HG03175 (cell line): Measurements from ENCODE around the gene HOXC11.

Source experiments
- ATAC-seq: cut with Tn5 transposase; IDR thresholded peaks from one replicate; pipeline ENCODE4 v1.9.1; 2021; ENCODE audit warnings: mild to moderate bottlenecking, moderate library complexity; ENCODE audit not compliant: unreplicated experiment

HOXC11 gene

DNA sequence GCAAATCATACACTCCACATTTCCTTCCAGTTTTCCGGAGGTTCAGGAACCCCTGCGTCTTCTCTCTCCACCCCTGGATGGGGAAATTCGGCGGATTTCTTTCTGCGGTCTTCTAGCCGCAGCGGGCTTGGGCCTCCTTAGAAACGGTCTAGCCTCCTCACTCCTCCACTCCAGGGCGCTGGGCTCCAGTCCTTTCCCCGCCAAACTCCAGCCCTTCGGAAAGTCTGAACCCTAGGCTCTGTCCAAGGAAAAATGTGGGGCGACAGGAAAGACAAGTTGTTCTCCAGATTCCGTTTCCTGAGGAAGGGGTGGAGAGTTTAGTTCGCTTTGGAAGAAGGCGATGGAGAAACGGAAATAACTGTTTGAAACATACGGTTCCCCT is 10.6 kb downstream of the HOXC11 start:
- no peak for ATAC-seq

DNA sequence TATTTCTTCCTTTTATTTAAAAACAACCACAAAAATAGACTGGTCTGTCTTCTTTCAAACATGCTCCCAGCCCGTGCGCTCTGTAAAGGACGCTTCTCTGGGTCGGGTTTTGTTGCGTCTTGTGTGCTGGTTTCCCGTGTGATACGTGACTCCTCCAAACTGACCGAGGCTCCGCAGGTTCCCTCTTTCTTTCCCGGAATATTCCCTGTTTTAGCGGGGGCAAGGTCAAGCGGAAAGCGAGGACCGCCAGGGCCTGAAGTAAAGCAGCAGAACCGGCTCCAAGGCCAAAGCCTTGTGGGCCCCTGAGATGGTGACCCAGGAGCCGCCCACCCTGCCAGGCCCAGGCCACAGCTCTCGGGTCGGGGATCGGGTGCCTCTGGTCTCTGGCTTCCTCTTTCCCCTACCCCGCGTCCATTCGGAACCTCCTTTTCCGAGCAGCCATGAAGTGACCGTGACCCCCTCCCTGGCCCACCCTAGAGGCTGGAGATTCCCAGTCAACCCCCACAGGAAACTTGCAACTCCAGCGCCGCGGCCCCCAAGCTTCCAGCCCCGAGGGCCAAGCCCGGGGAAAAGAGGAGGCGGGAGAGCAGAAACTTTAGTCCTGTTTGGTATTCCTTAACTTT is 11.1 kb downstream of the HOXC11 start:
- ATAC-seq = no peak

DNA sequence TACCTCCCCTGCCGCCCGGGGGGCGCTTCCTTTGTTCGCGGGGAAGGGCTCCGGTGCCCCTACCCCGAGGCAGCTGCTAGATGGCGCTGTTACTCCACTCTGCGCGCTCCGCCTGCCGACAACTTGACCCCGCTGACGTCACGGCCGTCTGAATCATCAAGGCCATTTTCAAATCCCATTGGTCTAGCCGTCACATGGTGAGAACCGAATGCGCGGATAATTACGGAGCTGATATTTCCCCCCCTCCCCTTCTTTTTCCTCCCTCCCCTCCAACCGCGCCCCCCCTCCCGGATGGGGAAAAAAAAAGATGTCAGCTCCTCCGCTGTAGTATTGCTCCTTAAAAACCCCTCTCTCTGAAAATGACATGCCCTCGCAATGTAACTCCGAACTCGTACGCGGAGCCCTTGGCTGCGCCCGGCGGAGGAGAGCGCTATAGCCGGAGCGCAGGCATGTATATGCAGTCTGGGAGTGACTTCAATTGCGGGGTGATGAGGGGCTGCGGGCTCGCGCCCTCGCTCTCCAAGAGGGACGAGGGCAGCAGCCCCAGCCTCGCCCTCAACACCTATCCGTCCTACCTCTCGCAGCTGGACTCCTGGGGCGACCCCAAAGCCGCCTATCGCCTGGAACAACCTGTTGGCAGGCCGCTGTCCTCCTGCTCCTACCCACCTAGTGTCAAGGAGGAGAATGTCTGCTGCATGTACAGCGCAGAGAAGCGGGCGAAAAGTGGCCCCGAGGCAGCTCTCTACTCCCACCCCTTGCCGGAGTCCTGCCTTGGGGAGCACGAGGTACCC is 12.2 kb downstream of the HOXC11 start, which contains the start of gene HOXC10:
TSS of gene HOXC10 (plus strand) at position 246 of the 791 bp plus-strand sequence. CDS start at position 360, 114 bp downstream.
- ATAC-seq = no peak

- ATAC-seq = no peak
These were observed 12.7 kb downstream of the HOXC11 start for GRCh38 chr12:53985692-53985993.

DNA sequence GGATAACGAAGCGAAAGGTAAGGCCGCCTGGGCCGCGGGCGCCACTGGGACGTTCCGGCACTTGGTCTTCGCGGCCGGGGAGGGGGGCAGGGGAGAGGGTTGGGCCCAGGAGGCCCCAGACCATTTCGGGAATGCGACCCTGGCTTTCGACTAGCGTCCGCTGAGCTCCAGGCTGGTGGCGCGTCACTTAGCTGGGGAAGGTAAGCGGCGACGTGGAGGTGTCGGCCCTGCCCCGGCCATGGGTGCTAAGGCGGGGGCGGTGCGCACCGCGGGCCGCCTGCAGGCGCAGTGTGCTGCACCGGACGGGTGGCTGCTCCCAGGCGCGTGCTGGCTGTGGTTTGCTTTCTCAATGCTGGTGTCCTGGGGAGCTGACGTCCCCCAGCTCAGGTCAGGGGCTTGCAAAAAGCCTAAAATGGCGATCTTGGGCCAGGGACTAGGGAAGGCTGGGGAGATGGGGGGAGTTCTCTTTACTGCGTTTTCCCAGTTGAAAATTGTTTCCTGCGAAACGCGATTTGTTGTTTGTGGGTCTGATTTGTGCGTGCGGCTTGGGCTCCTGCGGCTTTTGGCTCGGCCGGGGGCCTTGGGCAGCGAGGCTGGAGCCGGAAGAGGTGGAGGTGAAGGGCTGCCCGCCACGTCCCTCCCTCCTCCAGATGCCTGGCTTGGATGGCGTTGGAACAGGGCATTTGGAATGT is 13.2 kb downstream of the HOXC11 start:
- no peak for ATAC-seq

- ATAC-seq = no peak
These were observed 14.0 kb downstream of the HOXC11 start for GRCh38 chr12:53986686-53987483.

GRCh38 chr12:53987787-53988230 is 14.9 kb downstream of the HOXC11 start:
- ATAC-seq = no peak

DNA sequence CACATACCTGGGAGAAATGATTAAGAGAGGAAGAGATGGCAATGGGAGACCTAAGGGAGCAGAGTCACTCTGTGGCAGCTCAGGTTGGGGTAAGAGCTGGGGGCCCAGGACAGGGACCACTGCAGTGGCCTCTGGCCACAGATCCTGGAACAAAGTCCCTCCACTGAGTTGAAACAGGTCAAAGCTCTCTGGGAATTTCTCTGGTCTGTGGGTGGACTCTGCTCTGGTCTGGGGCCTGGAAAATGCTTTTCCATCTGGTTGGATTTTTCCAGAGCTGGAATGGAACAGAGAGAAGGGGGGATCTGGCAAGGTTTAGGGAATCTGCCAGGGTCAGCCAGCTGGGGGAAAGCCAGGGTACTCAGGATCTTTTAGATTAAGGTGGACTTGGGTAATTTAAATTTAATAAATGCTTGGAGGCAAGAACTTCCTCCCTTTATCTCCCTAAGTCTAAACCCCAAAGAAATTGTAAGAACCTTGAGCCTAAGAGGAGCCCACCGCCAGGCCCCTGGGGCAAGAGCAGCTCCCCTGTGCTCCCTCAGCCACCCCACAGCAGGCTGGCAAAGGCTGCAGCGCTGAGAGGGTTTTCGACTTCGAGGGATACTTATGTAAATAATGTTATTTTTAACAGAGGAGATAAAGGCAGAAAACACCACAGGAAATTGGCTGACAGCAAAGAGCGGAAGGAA is 15.8 kb downstream of the HOXC11 start:
- no peak for ATAC-seq

GRCh38 chr12:53989227-53990113 is 16.5 kb downstream of the HOXC11 start:
- no peak for ATAC-seq

DNA sequence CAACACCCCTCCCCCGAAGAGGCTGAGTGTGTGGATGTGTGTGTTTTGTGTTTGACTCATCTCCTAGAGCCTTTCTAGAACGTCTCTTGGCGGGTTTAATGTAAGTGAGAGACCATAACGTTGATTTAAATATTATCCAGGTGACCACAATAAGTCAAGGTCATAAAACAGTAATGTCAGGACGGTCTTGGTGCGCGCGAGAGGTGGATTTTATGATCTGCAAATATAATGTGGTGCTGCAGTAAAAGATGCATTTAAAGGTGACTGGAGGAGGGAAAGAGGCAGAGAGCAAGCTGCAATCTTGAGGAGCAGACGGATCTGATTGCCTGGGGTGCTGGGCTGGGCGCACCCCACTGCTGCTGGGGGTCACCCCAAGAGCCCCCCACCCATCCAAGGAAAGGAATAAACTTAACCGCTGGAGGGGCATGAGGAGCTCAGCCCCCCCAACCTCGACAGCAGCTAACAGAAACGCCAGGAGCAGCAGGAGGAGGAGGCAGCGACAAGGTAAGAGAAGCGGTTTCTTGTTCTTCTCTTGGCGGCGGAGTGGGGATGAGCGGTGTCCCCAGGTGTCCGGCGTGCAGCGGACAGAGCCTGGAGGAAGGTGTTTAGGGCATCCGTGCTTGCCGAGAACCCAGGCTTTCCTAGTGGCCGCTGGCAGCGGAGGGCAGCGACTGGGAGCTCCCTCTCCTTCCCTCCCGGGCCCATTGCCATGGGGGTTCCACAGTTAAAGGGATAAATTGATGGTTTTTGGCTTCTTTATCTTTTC is 17.6 kb downstream of the HOXC11 start:
- no peak for ATAC-seq

- no peak for ATAC-seq
These were observed 18.1 kb downstream of the HOXC11 start for GRCh38 chr12:53991077-53991460.

GRCh38 chr12:53992377-53992889 is 19.5 kb downstream of the HOXC11 start:
- ATAC-seq = no peak

DNA sequence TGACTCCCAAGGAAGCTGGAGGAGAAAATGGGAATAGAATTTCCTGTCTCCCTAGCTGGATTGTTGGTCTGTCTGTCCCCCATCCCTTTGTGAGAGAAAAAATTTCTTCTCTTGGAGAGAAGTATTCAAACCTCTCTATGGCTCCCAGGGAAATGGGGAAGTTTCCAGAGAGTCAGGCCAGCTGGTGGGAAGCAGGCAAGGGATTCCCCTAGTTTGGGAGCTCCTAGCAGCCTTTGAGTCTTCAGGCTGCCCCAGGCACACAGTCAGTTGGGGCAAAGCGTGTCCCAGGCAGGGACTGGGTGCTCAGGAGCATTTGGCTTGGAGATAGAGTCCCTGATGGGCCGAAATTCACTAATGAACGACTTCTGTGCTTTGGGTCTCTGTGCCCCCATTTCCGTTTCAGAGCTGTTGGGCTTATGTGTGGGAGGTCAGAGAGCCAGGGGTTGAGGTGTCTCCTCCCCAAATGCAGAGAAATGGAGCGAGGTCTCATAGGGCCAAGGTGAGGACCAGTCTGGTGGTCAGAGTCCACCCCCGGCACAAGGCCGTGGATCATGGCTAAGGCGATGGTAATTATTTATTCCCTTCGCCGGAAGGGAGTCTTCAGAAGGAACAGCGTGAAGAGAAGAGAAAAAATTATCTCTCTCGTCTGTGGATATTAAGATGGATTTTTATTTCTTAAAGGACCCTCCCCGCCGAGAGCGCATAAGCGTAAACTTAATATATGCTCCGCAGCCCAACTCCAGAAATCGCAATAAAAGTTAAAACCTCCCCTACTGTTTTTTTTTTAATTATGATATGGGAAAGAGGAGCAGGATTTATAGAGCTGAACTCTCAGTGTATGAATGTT is 20.5 kb downstream of the HOXC11 start:
- no peak for ATAC-seq

DNA sequence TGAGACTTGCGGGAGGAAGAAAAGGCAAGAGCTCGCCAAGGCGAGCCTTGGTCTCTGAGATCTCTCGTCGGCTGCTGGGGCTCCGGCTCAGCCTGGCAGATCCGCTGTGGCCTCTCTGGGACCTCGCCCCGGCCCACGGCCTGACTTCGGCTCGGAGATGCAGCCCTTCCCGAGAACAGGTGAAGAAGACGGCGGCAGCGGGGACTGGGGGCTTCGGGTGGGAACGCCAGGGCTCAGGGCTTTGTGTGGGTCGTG is 21.0 kb downstream of the HOXC11 start:
- no peak for ATAC-seq

DNA sequence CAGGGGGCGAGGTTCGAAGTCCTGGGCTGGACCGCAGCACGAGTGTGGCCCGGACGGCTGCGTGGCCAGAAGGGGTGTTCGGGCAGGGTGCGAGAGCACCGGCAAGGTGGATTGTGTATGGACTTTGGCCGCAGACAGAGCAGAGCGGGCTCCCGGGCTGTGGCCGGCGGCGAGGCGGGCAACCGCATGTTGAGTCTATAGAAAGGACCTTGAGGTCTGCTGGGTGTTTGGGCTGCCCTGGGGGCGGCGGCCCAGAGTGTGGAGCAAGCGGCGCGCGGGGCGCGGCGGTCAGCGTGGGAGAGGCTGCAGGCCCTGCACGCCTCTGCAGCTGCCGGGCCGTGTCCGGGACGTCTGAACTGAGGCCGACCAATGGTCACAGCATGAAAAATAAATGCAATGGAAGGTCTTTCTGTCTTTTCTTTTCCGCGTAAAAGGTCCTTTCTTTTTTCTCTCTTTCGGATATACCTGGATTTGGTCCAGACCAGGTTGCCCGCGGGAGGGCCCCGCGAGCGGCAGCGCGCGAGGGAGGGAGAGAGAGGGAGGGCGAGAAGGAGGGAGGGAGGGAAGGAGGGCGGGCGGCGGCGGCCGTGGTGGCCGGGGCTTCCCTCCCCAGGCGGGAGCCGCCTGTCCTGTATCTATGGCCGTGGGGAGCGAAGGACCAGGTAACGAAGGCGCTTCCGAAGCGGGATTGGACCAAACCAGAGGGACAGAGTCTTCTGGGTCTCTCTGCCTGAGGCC is 21.5 kb downstream of the HOXC11 start:
- ATAC-seq = no peak

GRCh38 chr12:53995002-53995377 is 22.1 kb downstream of the HOXC11 start:
- ATAC-seq = no peak
